K562 (cell line): ENCODE results near the gene CTSD. TPM values are rescaled to one million over a fixed set of nuclear protein-coding genes. Genes with fewer than 3 reads are reported as not detected.

Source experiments
- CHD7 ChIP-seq: fragments of 200-600 bp; sonication (generic); IDR thresholded peaks from one replicate; pipeline ENCODE4 v1.6.1; 2012; ENCODE audit warnings: mild to moderate bottlenecking, low read depth, low read length, inconsistent platforms
- CREB1 ChIP-seq, 2 experiments: sonication (generic) in 1 of 2; formaldehyde crosslinking in 1 of 2; IDR thresholded peaks; 2 replicates each; pipeline versions ENCODE4 v1.6.1 to v1.8.0; 2012 to 2022; ENCODE audit warnings: inconsistent platforms in 1 of 2, mild to moderate bottlenecking in 1 of 2, missing genetic modification reagents in 1 of 2, moderate library complexity in 1 of 2
- CSDE1 ChIP-seq, 2 experiments: fragments of 450-650 bp; IDR thresholded peaks; 2 replicates each; pipeline ENCODE4 v1.6.1; 2016; ENCODE audit warnings: mild to moderate bottlenecking in 1 of 2
- CTCF ChIP-seq, 3 experiments: IDR thresholded peaks in 2 of 3; conservative IDR thresholded peaks in 1 of 3; 2 replicates each; pipeline ENCODE4 v1.5.1; 2011 to 2012; ENCODE audit warnings: low read length in 3 of 3, mild to moderate bottlenecking in 3 of 3, control low read depth in 2 of 3, improper control_type of control experiment in 1 of 3, inconsistent platforms in 1 of 3, low read depth in 1 of 3, mixed read lengths in 1 of 3, moderate library complexity in 1 of 3; ENCODE audit not compliant: insufficient read depth in 2 of 3
- PML ChIP-seq: IDR thresholded peaks from 2 replicates; pipeline ENCODE4 v1.6.1; 2012; ENCODE audit warnings: low read length, inconsistent platforms
- THAP12 ChIP-seq: fragments of 250-450 bp; sonication (Bioruptor Pico); IDR thresholded peaks from 2 replicates; pipeline ENCODE4 v1.9.0; 2021; ENCODE audit warnings: mild to moderate bottlenecking, inconsistent platforms
- ZNF124 ChIP-seq: sonication (generic); formaldehyde crosslinking; IDR thresholded peaks from 2 replicates; pipeline ENCODE4 v1.8.1; 2022; ENCODE audit warnings: missing genetic modification reagents
- polyA plus RNA-seq, 8 experiments: library from polyadenylated mRNA; depleted of rRNA in 4 of 8; stranded (reverse) in 5 of 8; unstranded in 3 of 8; fragments of >200 nt; fragmentation: Nextera tagmentation in 2 of 8; fragmentation: Illumina TruSeq in 1 of 8; extraction: Ambion mirVana in 2 of 8; extraction: Trizol in 1 of 8; gene quantifications; 2 replicates each; pipeline versions ENCODE4 v1.2.1 to v1.2.3, GENCODE V29; 2011 to 2014; ENCODE audit warnings: inconsistent platforms in 1 of 8, missing spikeins in 1 of 8
- total RNA-seq, 7 experiments: library from RNA; depleted of rRNA in 6 of 7; stranded (reverse); fragments of >200 nt in 6 of 7; fragmentation: Illumina TruSeq in 2 of 7; extraction: Trizol in 2 of 7; gene quantifications; 2 replicates each; pipeline versions ENCODE4 v1.2.1 to v1.2.3, GENCODE V29; 2011 to 2021; ENCODE audit warnings: low replicate concordance in 1 of 7
- TF ChIP-seq, protein P1 (sequence below): sonication (generic); formaldehyde crosslinking; IDR thresholded peaks from 2 replicates; pipeline ENCODE4 v1.4.0; 2020; ENCODE audit warnings: mild to moderate bottlenecking, missing genetic modification reagents

CTSD gene
- total and polyA plus RNA-seq, 9 of the 15 experiments (the other 6 are each of a cell fraction or from before 2014, with no cell fraction given), result 1.0 to 112 (median 40.9) TPM

- TF ChIP-seq CREB1 (IDR thresholded peaks at IDR 0.05) (no peak), CREB1 (CRISPR knock-in tag; IDR thresholded peaks at IDR 0.05) (no peak), THAP12 (CRISPR knock-in tag) (no peak), CHD7 (no peak), PML (no peak), CTCF (IDR thresholded peaks at IDR 0.05 in 2 of 3, conservative IDR thresholded peaks at IDR 0.05 in 1 of 3; ENCODE audit: insufficient read depth in 2 of 3, low read depth in 1 of 3, low read length in 3 of 3) (no peak), CSDE1 (IDR thresholded peaks at IDR 0.05) (no peak), ZNF124 (CRISPR knock-in tag) (no peak)
- TF ChIP-seq, protein P1, sequence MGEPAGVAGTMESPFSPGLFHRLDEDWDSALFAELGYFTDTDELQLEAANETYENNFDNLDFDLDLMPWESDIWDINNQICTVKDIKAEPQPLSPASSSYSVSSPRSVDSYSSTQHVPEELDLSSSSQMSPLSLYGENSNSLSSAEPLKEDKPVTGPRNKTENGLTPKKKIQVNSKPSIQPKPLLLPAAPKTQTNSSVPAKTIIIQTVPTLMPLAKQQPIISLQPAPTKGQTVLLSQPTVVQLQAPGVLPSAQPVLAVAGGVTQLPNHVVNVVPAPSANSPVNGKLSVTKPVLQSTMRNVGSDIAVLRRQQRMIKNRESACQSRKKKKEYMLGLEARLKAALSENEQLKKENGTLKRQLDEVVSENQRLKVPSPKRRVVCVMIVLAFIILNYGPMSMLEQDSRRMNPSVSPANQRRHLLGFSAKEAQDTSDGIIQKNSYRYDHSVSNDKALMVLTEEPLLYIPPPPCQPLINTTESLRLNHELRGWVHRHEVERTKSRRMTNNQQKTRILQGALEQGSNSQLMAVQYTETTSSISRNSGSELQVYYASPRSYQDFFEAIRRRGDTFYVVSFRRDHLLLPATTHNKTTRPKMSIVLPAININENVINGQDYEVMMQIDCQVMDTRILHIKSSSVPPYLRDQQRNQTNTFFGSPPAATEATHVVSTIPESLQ (CRISPR knock-in tag), result no peak
These were observed 8.8 kb upstream of the CTSD start (continued) for GRCh38 chr11:1772270-1773130.
